HepG2 (cell line): ENCODE results near the gene ZBTB46. TPM values are rescaled to one million over a fixed set of nuclear protein-coding genes. Genes with fewer than 3 reads are reported as not detected.
A peak's percentile ranks its signal among the peaks of the same experiment; 100 is the strongest.

ENCODE experiments used
- ARHGAP35 ChIP-seq: sonication (generic); formaldehyde crosslinking; IDR thresholded peaks from 2 replicates; pipeline ENCODE4 v1.9.0; 2022; ENCODE audit warnings: mild to moderate bottlenecking, inconsistent platforms, moderate library complexity, missing genetic modification reagents, borderline replicate concordance
- JARID2 ChIP-seq: sonication (generic); formaldehyde crosslinking; IDR thresholded peaks from 2 replicates; pipeline ENCODE4 v1.8.1; 2023; ENCODE audit warnings: missing genetic modification reagents, inconsistent platforms; ENCODE audit not compliant: insufficient replicate concordance
- MYC ChIP-seq: sonication (generic); formaldehyde crosslinking; IDR thresholded peaks from 2 replicates; pipeline ENCODE4 v1.9.0; 2021; ENCODE audit warnings: missing genetic modification reagents, borderline replicate concordance
- NFRKB ChIP-seq: fragments of 450-650 bp; IDR thresholded peaks from 2 replicates; pipeline ENCODE4 v1.6.1; 2017
- PPARG ChIP-seq: conservative IDR thresholded peaks from 2 replicates; pipeline ENCODE4 v1.6.1; 2016; ENCODE audit warnings: missing biosample characterization, missing genetic modification reagents
- RELA ChIP-seq: sonication (generic); formaldehyde crosslinking; IDR thresholded peaks from 2 replicates; pipeline ENCODE4 v1.4.0; 2020; ENCODE audit warnings: missing genetic modification reagents
- TBL1XR1 ChIP-seq: fragments of 150-350 bp; IDR thresholded peaks from 2 replicates; pipeline ENCODE4 v1.6.1; 2014; ENCODE audit warnings: borderline replicate concordance, low read length; ENCODE audit not compliant: partially characterized antibody
- TSC22D2 ChIP-seq: sonication (generic); formaldehyde crosslinking; IDR thresholded peaks from 2 replicates; pipeline ENCODE4 v1.5.1; 2020; ENCODE audit warnings: missing genetic modification reagents, mild to moderate bottlenecking, borderline replicate concordance
- ZFP36 ChIP-seq: fragments of 150-350 bp; IDR thresholded peaks from 2 replicates; pipeline ENCODE4 v1.6.1; 2018; ENCODE audit warnings: borderline replicate concordance, low read length, low read depth; ENCODE audit not compliant: partially characterized antibody
- ZNF264 ChIP-seq: sonication (generic); formaldehyde crosslinking; IDR thresholded peaks from 2 replicates; pipeline ENCODE4 v1.4.0; 2020; ENCODE audit warnings: missing genetic modification reagents
- ZNF296 ChIP-seq: sonication (generic); formaldehyde crosslinking; conservative IDR thresholded peaks from 2 replicates; pipeline ENCODE4 v1.5.0; 2020; ENCODE audit warnings: mild to moderate bottlenecking, missing genetic modification reagents
- ZNF326 ChIP-seq: sonication (generic); formaldehyde crosslinking; IDR thresholded peaks from 2 replicates; pipeline ENCODE4 v1.4.0; 2020; ENCODE audit warnings: missing genetic modification reagents, borderline replicate concordance
- ZNF333 ChIP-seq: sonication (generic); formaldehyde crosslinking; IDR thresholded peaks from 2 replicates; pipeline ENCODE4 v1.4.0; 2020; ENCODE audit warnings: mild to moderate bottlenecking, missing genetic modification reagents, borderline replicate concordance
- ZNF431 ChIP-seq: sonication (generic); formaldehyde crosslinking; IDR thresholded peaks from 2 replicates; pipeline ENCODE4 v1.9.0; 2022; ENCODE audit warnings: missing genetic modification reagents, low read depth, mild to moderate bottlenecking, borderline replicate concordance
- ZNF720 ChIP-seq: sonication (generic); formaldehyde crosslinking; IDR thresholded peaks from 2 replicates; pipeline ENCODE4 v1.4.0; 2020; ENCODE audit warnings: missing genetic modification reagents
- polyA plus RNA-seq, 8 experiments: library from polyadenylated mRNA; depleted of rRNA in 3 of 8; stranded (reverse) in 7 of 8; unstranded in 1 of 8; fragments of >200 nt; fragmentation: Illumina TruSeq in 4 of 8; extraction: Trizol in 4 of 8; gene quantifications; 2 replicates each; pipeline versions ENCODE4 v1.2.1 to v1.2.3, GENCODE V29; 2011 to 2016; ENCODE audit warnings: low read depth in 4 of 8, missing spikeins in 1 of 8, mixed read lengths in 1 of 8; ENCODE audit not compliant: insufficient read depth in 1 of 8
- total RNA-seq, 5 experiments: library from RNA; depleted of rRNA; stranded (reverse); fragments of >200 nt; fragmentation: Illumina TruSeq; extraction: Trizol; gene quantifications; 2 replicates each; pipeline ENCODE4 v1.2.3, GENCODE V29; 2016; ENCODE audit warnings: low read depth in 1 of 5
- TF ChIP-seq, protein P1 (sequence below): sonication (generic); formaldehyde crosslinking; IDR thresholded peaks from 2 replicates; pipeline ENCODE4 v1.8.0; 2022; ENCODE audit warnings: mild to moderate bottlenecking, missing genetic modification reagents
- TF ChIP-seq, protein P2 (sequence below): sonication (generic); formaldehyde crosslinking; IDR thresholded peaks from 2 replicates; pipeline ENCODE4 v1.4.0; 2020; ENCODE audit warnings: missing genetic modification reagents, borderline replicate concordance
- TF ChIP-seq, protein P3 (sequence below), 2 experiments: sonication (generic) in 1 of 2; formaldehyde crosslinking in 1 of 2; IDR thresholded peaks; 2 replicates each; pipeline versions ENCODE4 v1.6.1 to v1.9.0; 2014 to 2022; ENCODE audit warnings: antibody characterized with exemption in 1 of 2, borderline replicate concordance in 1 of 2, inconsistent platforms in 1 of 2, low read depth in 1 of 2, missing genetic modification reagents in 1 of 2

ZBTB46 gene
- total and polyA plus RNA-seq, 2 of the 13 experiments (the other 11 are each of a cell fraction or from before 2014, with no cell fraction given), result 1.6 to 13.5 TPM

DNA sequence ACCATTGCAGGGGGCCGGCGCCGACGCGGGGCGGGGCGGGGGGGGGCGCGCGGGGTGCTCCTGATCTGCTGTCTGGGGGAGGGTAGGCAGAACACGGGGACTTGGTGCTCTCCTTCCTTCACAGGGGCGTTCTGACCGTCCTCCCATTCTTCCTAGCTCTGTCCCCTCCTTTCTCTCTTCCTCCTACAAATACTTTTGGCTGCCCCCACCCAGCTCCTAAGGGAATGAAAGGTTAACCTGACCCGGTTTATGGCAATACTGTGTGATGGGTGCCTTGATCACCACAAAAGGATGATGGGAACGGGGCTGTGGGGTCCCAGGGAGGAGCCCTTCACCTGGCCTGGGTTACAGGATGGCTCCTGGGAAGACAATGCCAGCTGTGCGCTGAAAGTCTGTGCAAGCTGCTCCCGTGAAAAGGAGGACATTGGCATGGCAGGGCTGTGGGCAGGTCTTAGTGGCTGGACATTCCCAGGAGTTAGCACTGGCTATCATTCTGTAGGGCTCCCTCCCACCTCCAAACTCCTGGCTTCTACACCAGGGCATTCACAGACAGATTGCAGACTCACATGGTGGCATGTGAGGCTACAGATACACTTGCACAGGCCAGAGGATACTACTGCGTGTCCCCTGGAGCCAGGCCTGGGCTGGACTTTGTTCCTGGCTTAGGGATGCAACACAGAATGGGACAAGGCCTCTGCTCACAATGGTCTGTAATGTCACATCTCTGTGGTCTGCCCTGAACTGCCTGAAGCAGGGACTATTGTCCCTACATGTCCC is 32.1 kb upstream of the ZBTB46 start (continued):
- no peak for TF ChIP-seq JARID2 (CRISPR knock-in tag)
- TF ChIP-seq ZFP36, result no peak
- no peak for TF ChIP-seq ZNF720 (CRISPR knock-in tag)
- TF ChIP-seq MYC (CRISPR knock-in tag), result peak; percentile 82; the same call in 1 of the 2 replicates
- peak; percentile 68; the same call in 1 of the 2 replicates for TF ChIP-seq ZNF333 (CRISPR knock-in tag)
- TF ChIP-seq TBL1XR1, result no peak
- TF ChIP-seq ZNF326, result 0 out of 2 replicates have a peak, but pooled peaks have one; percentile 30
- TF ChIP-seq TSC22D2 (CRISPR knock-in tag), result no peak; the same call in 1 of the 2 replicates
- 0 out of 2 replicates have a peak, but pooled peaks have one; percentile 41 for TF ChIP-seq ZNF264 (CRISPR knock-in tag)
- TF ChIP-seq, protein P1, sequence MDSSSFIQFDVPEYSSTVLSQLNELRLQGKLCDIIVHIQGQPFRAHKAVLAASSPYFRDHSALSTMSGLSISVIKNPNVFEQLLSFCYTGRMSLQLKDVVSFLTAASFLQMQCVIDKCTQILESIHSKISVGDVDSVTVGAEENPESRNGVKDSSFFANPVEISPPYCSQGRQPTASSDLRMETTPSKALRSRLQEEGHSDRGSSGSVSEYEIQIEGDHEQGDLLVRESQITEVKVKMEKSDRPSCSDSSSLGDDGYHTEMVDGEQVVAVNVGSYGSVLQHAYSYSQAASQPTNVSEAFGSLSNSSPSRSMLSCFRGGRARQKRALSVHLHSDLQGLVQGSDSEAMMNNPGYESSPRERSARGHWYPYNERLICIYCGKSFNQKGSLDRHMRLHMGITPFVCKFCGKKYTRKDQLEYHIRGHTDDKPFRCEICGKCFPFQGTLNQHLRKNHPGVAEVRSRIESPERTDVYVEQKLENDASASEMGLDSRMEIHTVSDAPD (CRISPR knock-in tag), result 0 out of 2 replicates have a peak, but pooled peaks have one; percentile 8
- TF ChIP-seq, protein P2, sequence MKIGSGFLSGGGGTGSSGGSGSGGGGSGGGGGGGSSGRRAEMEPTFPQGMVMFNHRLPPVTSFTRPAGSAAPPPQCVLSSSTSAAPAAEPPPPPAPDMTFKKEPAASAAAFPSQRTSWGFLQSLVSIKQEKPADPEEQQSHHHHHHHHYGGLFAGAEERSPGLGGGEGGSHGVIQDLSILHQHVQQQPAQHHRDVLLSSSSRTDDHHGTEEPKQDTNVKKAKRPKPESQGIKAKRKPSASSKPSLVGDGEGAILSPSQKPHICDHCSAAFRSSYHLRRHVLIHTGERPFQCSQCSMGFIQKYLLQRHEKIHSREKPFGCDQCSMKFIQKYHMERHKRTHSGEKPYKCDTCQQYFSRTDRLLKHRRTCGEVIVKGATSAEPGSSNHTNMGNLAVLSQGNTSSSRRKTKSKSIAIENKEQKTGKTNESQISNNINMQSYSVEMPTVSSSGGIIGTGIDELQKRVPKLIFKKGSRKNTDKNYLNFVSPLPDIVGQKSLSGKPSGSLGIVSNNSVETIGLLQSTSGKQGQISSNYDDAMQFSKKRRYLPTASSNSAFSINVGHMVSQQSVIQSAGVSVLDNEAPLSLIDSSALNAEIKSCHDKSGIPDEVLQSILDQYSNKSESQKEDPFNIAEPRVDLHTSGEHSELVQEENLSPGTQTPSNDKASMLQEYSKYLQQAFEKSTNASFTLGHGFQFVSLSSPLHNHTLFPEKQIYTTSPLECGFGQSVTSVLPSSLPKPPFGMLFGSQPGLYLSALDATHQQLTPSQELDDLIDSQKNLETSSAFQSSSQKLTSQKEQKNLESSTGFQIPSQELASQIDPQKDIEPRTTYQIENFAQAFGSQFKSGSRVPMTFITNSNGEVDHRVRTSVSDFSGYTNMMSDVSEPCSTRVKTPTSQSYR (CRISPR knock-in tag), result 0 out of 2 replicates have a peak, but pooled peaks have one; percentile 23
- TF ChIP-seq PPARG (CRISPR knock-in tag), result no peak
- no peak for TF ChIP-seq RELA (CRISPR knock-in tag)
- no peak for TF ChIP-seq ZNF296
- no peak for TF ChIP-seq NFRKB
- 0 out of 2 replicates have a peak, but pooled peaks have one; percentile 28 for TF ChIP-seq ZNF431 (CRISPR knock-in tag)
- TF ChIP-seq, protein P3, sequence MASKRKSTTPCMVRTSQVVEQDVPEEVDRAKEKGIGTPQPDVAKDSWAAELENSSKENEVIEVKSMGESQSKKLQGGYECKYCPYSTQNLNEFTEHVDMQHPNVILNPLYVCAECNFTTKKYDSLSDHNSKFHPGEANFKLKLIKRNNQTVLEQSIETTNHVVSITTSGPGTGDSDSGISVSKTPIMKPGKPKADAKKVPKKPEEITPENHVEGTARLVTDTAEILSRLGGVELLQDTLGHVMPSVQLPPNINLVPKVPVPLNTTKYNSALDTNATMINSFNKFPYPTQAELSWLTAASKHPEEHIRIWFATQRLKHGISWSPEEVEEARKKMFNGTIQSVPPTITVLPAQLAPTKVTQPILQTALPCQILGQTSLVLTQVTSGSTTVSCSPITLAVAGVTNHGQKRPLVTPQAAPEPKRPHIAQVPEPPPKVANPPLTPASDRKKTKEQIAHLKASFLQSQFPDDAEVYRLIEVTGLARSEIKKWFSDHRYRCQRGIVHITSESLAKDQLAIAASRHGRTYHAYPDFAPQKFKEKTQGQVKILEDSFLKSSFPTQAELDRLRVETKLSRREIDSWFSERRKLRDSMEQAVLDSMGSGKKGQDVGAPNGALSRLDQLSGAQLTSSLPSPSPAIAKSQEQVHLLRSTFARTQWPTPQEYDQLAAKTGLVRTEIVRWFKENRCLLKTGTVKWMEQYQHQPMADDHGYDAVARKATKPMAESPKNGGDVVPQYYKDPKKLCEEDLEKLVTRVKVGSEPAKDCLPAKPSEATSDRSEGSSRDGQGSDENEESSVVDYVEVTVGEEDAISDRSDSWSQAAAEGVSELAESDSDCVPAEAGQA (IDR thresholded peaks at IDR 0.05; ENCODE audit: low read depth), result peak; percentile 53; the same call in 1 of the 2 replicates
- TF ChIP-seq, protein P3 (CRISPR knock-in tag; IDR thresholded peaks at IDR 0.05; ENCODE audit: borderline replicate concordance), result no peak
- 0 out of 2 replicates have a peak, but pooled peaks have one; percentile 4 for TF ChIP-seq ARHGAP35 (CRISPR knock-in tag)
